Tibial nerve (tissue), 4 donors: ENCODE data around the gene NEK10. TPM values are rescaled to one million over a fixed set of nuclear protein-coding genes. Genes with fewer than 3 reads are reported as not detected.

Experiments
- DNase-seq, 2 donors: peaks; one replicate each; pipeline ENCODE4 v3.0.0-alpha.2; 2019; ENCODE audit warnings: low spot score in 2 of 2
- H3K27ac ChIP-seq, 4 donors: fragments of 200-600 bp; sonication (generic) in 3 of 4; one replicate each; pipeline ENCODE4 v1.5.1; 2017 to 2019; ENCODE audit warnings: mild to moderate bottlenecking in 1 of 4
- H3K27me3 ChIP-seq, 2 donors: fragments of 200-600 bp; sonication (generic) in 1 of 2; one replicate each; pipeline versions ENCODE4 v1.5.1 to v1.6.0; 2017 to 2019
- H3K36me3 ChIP-seq, 3 donors: fragments of 200-600 bp; sonication (generic); one replicate each; pipeline ENCODE4 v1.5.1; 2018 to 2019
- H3K4me1 ChIP-seq, 4 donors: fragments of 200-600 bp; sonication (generic) in 3 of 4; one replicate each; pipeline ENCODE4 v1.5.1; 2017 to 2019
- H3K4me3 ChIP-seq, 4 donors: fragments of 200-600 bp; sonication (generic) in 3 of 4; one replicate each; pipeline ENCODE4 v1.5.1; 2017 to 2019; ENCODE audit warnings: mild to moderate bottlenecking in 1 of 4, moderate library complexity in 1 of 4
- H3K9me3 ChIP-seq, 4 donors: fragments of 200-600 bp; sonication (generic) in 3 of 4; one replicate each; pipeline ENCODE4 v1.5.1; 2017 to 2019
- CTCF ChIP-seq, 5 experiments: fragments of 200-600 bp in 3 of 5; fragments of 450-650 bp in 2 of 5; sonication (generic) in 3 of 5; IDR thresholded peaks; one replicate each; pipeline ENCODE4 v1.5.1; 2016 to 2019; ENCODE audit warnings: antibody characterized with exemption in 5 of 5, mild to moderate bottlenecking in 3 of 5, moderate library complexity in 2 of 5
- EP300 ChIP-seq, 2 donors: sonication (generic); formaldehyde crosslinking; IDR thresholded peaks; one replicate each; pipeline ENCODE4 v1.6.1; 2017; ENCODE audit warnings: antibody characterized with exemption in 2 of 2, mild to moderate bottlenecking in 1 of 2
- POLR2A ChIP-seq, 2 donors: fragments of 450-650 bp; IDR thresholded peaks; one replicate each; pipeline ENCODE4 v1.6.1; 2017; ENCODE audit warnings: antibody characterized with exemption in 2 of 2, mild to moderate bottlenecking in 2 of 2, moderate library complexity in 2 of 2
- WGBS, 2 donors: methylation state at CpG; one replicate each; pipeline ENCODE4 v1.1.5; 2018; 5-methylcytosine and 5-hydroxymethylcytosine counted together
- total RNA-seq, 4 donors: library from RNA; depleted of rRNA; stranded (reverse); fragments of >200 nt; gene quantifications; one replicate each; pipeline ENCODE4 v1.1.0, GENCODE V29; 2016

The NEK10 gene
- total RNA-seq, 4 donors from 2014 or later, result 0.20 to 2.4 (median 1.7) TPM

- H3K4me1 ChIP-seq, result no peaks in the 10 kb centered on the region
- H3K4me3 ChIP-seq, result no peak overlapping the region
- DNase-seq, result no peak
- TF ChIP-seq POLR2A (IDR thresholded peaks at IDR 0.05) (no peak), CTCF (IDR thresholded peaks at IDR 0.05) (no peak), EP300 (IDR thresholded peaks at IDR 0.05) (no peak)
- H3K27me3 ChIP-seq, result no peaks in the 10 kb centered on the region
- H3K27ac ChIP-seq, result no peak overlapping the region
- 92 to 96% methylated on average over 1 of the region's 1 CpG for WGBS, 2 donors
- peaks cover 0 to 41% (median 0%) of the 10 kb centered on the region in 3 donors for H3K36me3 ChIP-seq
- H3K9me3 ChIP-seq, result no peaks in the 10 kb centered on the region
Observed at GRCh38 chr3:27387625-27388024, 18.4 kb upstream of the NEK10 start.

- no peak overlapping the region for H3K4me3 ChIP-seq
- H3K4me1 ChIP-seq, result no peaks in the 10 kb centered on the region
- TF ChIP-seq CTCF (IDR thresholded peaks at IDR 0.05) (no peak), EP300 (IDR thresholded peaks at IDR 0.05) (no peak), POLR2A (IDR thresholded peaks at IDR 0.05) (no peak)
- H3K27ac ChIP-seq, result no peak overlapping the region
- peaks cover 0 to 40% (median 0%) of the 10 kb centered on the region in 3 donors for H3K36me3 ChIP-seq
- H3K9me3 ChIP-seq, result no peaks in the 10 kb centered on the region
- H3K27me3 ChIP-seq, result no peaks in the 10 kb centered on the region
- no peak for DNase-seq
Observed at GRCh38 chr3:27385504-27385903, 16.3 kb upstream of the NEK10 start.

GRCh38 chr3:27384191-27384590 lies 15.0 kb upstream of the NEK10 start:
- Histone ChIP-seq H3K9me3 (no peaks in the 10 kb centered on the region), H3K4me3 (no peak overlapping the region), H3K27me3 (no peaks in the 10 kb centered on the region), H3K4me1 (no peaks in the 10 kb centered on the region), H3K27ac (no peak overlapping the region), H3K36me3 (peaks cover 0 to 42% (median 0%) of the 10 kb centered on the region in 3 donors)
- TF ChIP-seq CTCF (IDR thresholded peaks at IDR 0.05), result no peak
- no peak for DNase-seq
- WGBS, 2 donors, result 81 to 91% methylated on average over 1 of the region's 1 CpG

- Histone ChIP-seq H3K4me3 (no peak overlapping the region), H3K9me3 (no peaks in the 10 kb centered on the region), H3K27me3 (no peaks in the 10 kb centered on the region), H3K27ac (no peak overlapping the region), H3K36me3 (peaks cover 0 to 56% (median 0%) of the 10 kb centered on the region in 3 donors), H3K4me1 (no peaks in the 10 kb centered on the region)
- 88 to 91% methylated on average over 3 of the region's 3 CpGs for WGBS, 2 donors
- TF ChIP-seq POLR2A (IDR thresholded peaks at IDR 0.05) (no peak), EP300 (IDR thresholded peaks at IDR 0.05) (no peak), CTCF (IDR thresholded peaks at IDR 0.05) (no peak)
- no peak for DNase-seq
Observed at GRCh38 chr3:27380433-27381357, 11.5 kb upstream of the NEK10 start.

- Histone ChIP-seq H3K36me3 (peaks cover 0 to 39% (median 0%) of the 10 kb centered on the region in 3 donors), H3K27me3 (no peaks in the 10 kb centered on the region), H3K4me1 (no peaks in the 10 kb centered on the region), H3K9me3 (no peaks in the 10 kb centered on the region), H3K4me3 (no peak overlapping the region), H3K27ac (no peak overlapping the region)
- DNase-seq, result no peak
- no peak for TF ChIP-seq CTCF (IDR thresholded peaks at IDR 0.05)
- TF ChIP-seq POLR2A (IDR thresholded peaks at IDR 0.05), result no peak
- TF ChIP-seq EP300 (IDR thresholded peaks at IDR 0.05), result no peak
Observed at GRCh38 chr3:27378331-27378730, 9.1 kb upstream of the NEK10 start.
